ENCODE measurements around the gene OPCML.

Gene OPCML

DNA sequence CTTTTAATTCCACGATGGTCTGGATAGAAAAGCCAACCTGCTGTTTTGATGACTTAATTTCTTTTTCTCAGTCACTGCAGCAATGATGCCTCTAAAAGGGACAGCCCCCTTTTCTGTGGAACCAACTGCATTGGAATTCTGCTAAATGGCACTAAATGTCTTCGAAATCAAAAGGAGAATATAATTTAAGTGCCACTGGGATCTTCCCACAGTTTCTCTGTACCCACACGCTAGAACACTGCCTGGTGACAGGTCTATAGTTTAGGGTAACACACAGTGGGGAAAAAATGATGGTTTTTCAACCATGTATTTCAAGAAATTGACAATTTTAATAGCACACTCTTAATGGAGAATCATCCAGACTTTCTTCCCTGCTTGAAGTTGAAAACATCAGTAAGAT is 182.3 kb downstream of the OPCML start:
- DNase-seq = no peak

- no peak for DNase-seq
These were observed 184.3 kb downstream of the OPCML start for GRCh38 chr11:133347988-133348387.

- DNase-seq = no peak
These were observed 186.2 kb downstream of the OPCML start for GRCh38 chr11:133346137-133346536.

DNA sequence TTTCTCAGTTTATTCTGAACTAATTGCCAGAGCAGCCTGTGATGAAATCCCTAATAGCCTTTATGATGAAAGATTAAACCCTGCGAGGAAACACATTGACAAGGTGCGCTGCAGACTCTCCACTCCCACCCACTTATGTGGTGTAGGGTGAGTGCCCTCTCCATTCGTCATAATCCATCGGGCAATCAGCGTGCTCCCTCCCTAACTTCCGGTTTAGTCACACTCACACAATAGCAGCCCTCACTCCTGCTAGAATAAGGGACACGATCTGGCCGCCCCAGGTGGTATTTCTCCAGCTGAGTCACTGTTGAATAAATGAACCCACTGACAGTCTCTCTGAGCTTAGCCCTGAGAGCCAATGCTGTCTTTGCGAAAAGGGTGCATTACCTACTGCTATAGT is 188.3 kb downstream of the OPCML start:
- no peak for DNase-seq

DNA sequence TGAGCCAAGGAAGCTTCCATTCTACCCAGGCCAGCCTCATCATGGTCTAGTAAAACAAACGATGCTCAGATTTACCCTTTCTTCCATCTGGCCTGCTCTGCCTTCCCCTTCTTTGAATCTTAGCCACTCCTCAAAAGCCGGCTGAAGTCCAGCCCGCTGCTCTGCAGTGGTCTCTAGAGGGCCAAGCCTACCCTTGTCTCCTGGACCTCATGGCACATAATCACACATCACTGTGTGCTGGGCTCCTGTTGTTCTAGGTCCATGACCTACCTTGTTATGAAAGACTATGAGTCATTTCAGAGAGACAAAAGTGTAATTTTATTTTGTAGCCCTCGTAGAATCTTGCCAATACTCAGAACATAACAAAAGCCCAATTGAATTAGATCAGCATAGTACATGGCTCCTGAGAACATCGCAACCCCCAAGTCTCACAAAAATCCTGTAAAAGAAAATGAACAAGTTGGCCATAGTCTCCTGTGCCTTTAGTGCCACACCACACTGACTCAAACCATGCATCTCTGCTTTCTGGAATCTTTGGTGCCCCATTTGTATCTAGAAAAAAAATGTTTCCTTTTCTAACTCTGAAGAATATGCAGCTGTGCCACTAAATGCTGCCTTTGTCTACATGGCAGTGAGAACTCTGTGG is 192.7 kb downstream of the OPCML start:
- DNase-seq = no peak

DNA sequence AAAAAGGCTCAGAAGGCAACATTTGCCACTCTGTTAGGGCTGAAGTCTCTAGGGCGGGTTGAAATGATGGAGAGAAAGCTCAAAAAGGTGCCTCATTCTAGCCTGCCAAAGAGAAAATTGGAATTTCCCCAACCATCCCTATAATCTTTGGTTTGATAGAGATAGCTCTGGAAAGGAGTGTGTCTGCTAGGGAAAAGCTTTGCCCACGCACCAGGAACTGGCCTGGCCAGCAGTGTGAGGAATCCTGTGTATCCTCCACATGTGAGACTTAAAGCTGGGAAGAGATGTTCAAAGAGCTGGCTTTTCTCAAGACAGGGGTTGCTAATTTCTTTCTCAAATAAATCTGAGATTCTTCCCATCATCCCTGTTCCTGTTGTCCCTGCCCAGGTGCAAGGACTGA is 193.7 kb downstream of the OPCML start:
- no peak for DNase-seq

DNA sequence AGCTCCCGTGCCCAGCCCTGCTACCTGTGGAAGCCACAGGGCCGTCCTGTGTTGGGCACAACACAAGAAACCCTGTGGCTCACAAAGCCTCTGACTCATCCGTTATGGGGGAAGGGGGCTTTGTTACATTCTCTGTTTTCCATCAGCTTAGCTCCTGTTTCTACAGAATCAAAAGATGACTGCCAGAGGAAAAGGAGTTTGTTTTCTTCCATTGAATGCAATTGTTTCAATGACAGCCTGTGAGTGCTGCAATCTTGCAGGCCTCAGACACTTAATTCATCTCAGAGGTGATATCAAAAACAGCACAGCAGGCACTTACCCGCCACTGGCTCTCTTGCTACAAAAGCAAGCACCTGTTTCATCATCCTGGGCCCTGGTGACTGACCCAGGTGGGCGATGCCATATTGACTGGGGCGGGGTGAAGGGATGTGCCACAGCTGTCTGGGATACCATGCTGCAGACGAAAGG is 194.3 kb downstream of the OPCML start:
- DNase-seq = no peak

DNA sequence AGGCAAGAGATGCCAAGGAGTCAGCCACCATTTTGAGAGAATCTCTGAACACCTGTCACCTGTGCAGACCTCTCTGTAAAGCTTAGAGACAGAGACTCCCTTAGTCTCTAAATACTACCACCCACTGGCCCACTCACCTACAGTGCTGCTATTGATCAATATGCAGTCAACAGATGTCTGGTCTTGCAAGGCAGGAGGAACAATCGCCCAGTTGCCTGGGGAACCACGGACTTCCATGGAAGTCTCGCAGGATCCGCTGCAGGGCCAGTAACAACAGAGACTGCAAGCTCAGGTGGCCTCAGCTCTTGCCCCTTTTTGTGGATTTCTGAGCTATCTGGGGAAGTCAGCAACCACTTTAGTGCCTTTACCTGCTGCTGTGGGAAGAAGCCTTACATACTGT is 195.1 kb downstream of the OPCML start:
- DNase-seq = no peak

- DNase-seq = no peak
These were observed 201.3 kb downstream of the OPCML start for GRCh38 chr11:133331031-133331430.

DNA sequence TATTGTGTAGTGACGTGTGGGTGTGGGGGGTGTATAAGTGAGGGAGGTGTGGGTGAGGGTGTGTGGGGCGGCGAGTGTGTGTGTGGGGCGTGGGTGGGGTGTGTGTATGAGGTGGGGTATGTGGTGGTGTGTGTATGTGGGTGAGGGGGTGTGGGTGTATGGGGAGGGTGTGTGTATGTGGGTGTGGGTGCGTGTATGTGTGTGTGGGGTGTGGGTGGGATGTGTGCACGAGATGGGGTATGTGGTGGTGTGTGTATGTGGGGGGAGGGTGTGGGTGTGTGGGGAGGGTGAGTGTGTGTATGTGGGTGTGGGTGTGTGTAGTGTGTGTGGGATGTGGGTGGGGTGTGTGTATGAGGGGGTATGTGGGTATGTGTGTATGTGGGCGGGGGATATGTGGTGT is 205.5 kb downstream of the OPCML start:
- DNase-seq = no peak

DNA sequence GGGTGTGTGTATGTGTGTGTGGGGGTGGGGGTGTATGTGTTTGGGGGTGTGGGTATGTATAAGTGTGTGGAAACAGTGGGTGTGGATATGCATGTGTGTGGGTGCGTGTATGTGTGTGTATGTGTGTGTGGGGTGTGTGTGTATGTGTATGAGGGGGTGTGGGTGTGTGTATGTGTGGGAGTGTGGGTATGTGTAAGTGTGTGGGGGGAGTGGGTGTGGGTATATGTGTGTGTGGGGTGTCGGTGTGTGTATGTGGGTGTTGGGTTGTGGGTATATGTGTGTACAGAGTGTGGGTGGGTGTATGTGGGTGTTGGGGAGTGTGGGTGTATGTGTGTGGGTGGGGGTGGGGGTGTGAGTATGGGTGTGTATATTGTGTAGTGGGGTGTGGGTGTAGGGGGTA is 206.0 kb downstream of the OPCML start:
- DNase-seq = no peak

DNA sequence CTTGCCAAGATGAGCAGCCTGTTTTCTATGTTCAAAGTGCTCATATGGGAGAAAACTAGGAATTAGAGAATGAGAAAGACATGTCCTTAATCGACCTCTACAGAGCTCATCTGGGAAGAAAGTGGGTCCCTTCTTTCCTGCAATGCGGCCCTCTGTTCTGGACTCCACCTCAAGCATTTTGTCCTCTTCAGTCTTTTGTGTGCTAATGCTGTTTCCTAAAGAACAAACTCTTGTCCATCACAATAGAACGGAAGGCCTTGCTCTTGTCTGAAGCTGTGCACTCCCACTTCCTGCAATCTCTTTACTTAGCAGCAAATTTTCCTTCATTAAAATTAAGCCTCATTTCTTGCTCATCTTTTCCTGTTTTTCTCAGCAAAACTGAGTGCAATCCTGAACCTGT is 206.6 kb downstream of the OPCML start:
- no peak for DNase-seq

DNA sequence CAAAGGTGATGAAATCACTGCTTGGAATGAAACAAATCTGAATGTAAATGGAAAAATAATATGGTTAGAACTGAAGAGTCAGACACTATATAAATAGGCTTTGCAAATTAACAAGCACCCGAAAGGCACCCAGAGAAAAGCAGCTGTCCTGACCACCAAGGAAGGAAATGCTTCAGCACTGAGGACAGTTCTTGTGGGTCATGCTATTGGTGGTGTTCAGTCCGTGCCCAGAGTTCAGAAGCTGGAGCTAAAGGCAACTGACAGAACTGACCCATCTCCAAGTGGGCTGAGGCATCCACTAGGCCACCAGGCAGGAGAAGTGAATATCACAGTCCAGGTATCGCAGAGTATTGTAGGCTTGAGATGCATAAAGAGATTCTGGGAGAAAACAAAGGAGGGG is 208.9 kb downstream of the OPCML start:
- no peak for DNase-seq

- no peak for DNase-seq
These were observed 214.1 kb downstream of the OPCML start for GRCh38 chr11:133318221-133318620.

- no peak for DNase-seq
These were observed 221.1 kb downstream of the OPCML start for GRCh38 chr11:133311230-133311629.

- DNase-seq = no peak
These were observed 226.3 kb downstream of the OPCML start for GRCh38 chr11:133306019-133306418.

GRCh38 chr11:133305208-133305956 is 226.9 kb downstream of the OPCML start:
- DNase-seq = no peak

DNA sequence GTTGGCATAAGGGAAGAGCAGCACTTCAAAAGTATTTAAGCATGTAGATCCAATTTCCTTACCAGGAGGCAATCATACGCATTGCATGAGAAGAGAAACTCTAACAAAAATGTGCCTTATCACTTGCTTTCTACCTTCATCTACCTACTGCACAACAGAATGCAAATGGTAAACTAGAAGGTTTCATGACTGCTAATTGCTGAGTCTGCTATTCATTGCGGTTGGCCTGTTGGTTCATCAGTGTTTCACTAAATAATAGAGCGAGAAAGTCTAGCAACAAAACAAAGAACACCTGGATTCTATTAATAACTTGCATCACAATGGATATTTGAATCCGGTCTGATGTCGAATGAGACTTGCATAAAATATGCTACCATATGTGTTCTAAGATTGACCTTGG is 229.0 kb downstream of the OPCML start:
- DNase-seq = no peak

- no peak for DNase-seq
These were observed 230.2 kb downstream of the OPCML start for GRCh38 chr11:133302056-133302455.

GRCh38 chr11:133300666-133301065 is 231.6 kb downstream of the OPCML start:
- no peak for DNase-seq

DNA sequence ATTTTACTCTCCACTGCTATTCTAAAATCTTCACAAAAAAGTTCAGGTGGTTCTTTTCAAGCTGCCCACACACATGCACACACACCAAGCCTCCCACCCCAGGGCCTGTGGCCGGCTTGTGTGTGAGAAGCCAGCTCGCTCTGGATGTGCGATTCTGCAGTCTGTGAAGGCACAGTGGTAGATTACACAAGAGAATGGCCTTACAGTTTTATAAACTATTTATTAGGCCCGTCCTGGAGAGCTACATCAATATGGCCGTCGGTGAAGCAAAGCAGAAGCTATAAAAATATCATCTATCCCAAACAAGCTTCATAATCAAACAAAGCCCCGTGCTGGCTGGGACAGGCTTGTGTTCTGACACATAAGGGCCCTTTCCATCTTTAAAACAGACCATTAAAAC is 240.5 kb downstream of the OPCML start:
- DNase-seq = no peak

GRCh38 chr11:133285359-133285758 is 246.9 kb downstream of the OPCML start:
- DNase-seq = no peak

DNA sequence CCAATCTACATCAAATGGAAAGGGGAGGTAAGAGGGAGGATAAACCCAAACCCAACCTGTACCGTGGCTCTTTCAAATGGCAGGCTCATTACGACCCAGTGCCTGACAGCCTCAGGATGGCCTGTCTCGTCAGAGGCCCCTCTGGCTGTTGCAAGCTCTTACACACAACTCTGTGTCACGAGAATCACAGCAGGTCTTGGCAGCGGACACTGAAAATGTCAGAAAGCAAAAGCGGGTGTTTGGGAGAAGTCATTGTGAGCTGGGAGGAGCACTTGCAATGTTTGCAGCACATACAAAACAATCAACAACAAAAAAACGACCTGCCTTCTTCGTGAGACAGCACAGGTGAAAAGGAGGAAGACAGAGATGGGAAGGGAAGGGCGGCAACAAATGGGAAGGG is 248.1 kb downstream of the OPCML start:
- no peak for DNase-seq

GRCh38 chr11:133277886-133278285 is 254.4 kb downstream of the OPCML start:
- no peak for DNase-seq
